HepG2 (cell line): Measurements from ENCODE around the gene KLHL30. TPM values are rescaled to one million over a fixed set of nuclear protein-coding genes. Genes with fewer than 3 reads are reported as not detected.

Experiments used
- ATAC-seq: fragments of 200-7000 bp; cut with Tn5 transposase; 3 replicates; pipeline ENCODE4 v1.9.1; 2020; ENCODE audit warnings: mild to moderate bottlenecking, moderate library complexity
- BruUV-seq: library from RNA; stranded (reverse); fragments of 400-500 nt; replicated peaks from 2 replicates; lab custom pipeline; 2021; lab: Mats Ljungman, UMichigan
- CTCF ChIA-PET: fragments of 300-600 bp; formaldehyde crosslinking; extraction: SDS; loops from one replicate; lab custom pipeline; 2021; ENCODE audit warnings: low total read pairs, inconsistent platforms, low intra/inter-chr PET ratio; lab: Yijun Ruan, JAX
- POLR2A ChIA-PET: fragments of 350-600 bp; sonication (Branson Sonifier 250); formaldehyde crosslinking; loops from one replicate; lab custom pipeline; 2020; ENCODE audit warnings: antibody characterized with exemption, inconsistent platforms; lab: Yijun Ruan, JAX
- DNase-seq: peaks from one replicate; pipeline ENCODE4 v3.0.0-alpha.2; 2015; ENCODE audit warnings: low spot score
- FAIRE-seq: peaks from 3 replicates; lab custom pipeline; 2011; peaks lifted over from hg19 to GRCh38; lab: Jason Lieb, UNC
- H2AFZ ChIP-seq: one replicate; pipeline ENCODE4 v1.6.1; 2011; ENCODE audit warnings: low read length, inconsistent platforms
- H3K27ac ChIP-seq: fragments of 300-600 bp; 3 replicates; pipeline ENCODE4 v1.8.0; 2011; ENCODE audit warnings: mixed run types, mild to moderate bottlenecking, mixed read lengths, low read length, inconsistent platforms; ENCODE audit not compliant: insufficient read depth; ENCODE audit errors: extremely low read length
- H3K27me3 ChIP-seq, 2 experiments: fragments of 200-600 bp in 1 of 2; 2 replicates in 1 of 2; 3 replicates in 1 of 2; pipeline versions ENCODE4 v1.6.0 to v1.8.0; 2011; ENCODE audit warnings: low read length in 2 of 2, mild to moderate bottlenecking in 2 of 2, moderate library complexity in 2 of 2, inconsistent platforms in 1 of 2; ENCODE audit not compliant: insufficient read depth in 2 of 2, control insufficient read depth in 1 of 2
- H3K36me3 ChIP-seq, 2 experiments: fragments of 200-600 bp in 1 of 2; replicated peaks in 1 of 2; 2 replicates in 1 of 2; 3 replicates in 1 of 2; pipeline versions ENCODE4 v1.5.1 to v1.8.0; 2011; ENCODE audit warnings: low read length in 2 of 2, inconsistent platforms in 1 of 2; ENCODE audit not compliant: insufficient read depth in 2 of 2, control insufficient read depth in 1 of 2
- H3K4me1 ChIP-seq: 2 replicates; pipeline ENCODE4 v1.5.1; 2012; ENCODE audit warnings: low read length, inconsistent platforms; ENCODE audit not compliant: insufficient read depth
- H3K4me2 ChIP-seq: 2 replicates; pipeline ENCODE4 v1.6.0; 2011; ENCODE audit warnings: low read depth, low read length, inconsistent platforms
- H3K4me3 ChIP-seq, 3 experiments: fragments of 200-600 bp in 1 of 3; sonication (generic), shearing (Covaris generic) in 1 of 3; replicated peaks in 1 of 3; 2 replicates each; pipeline ENCODE4 v1.5.1; 2011 to 2016; ENCODE audit warnings: low read length in 3 of 3, inconsistent platforms in 2 of 3, low read depth in 2 of 3, mild to moderate bottlenecking in 2 of 3, control low read depth in 1 of 3, mixed read lengths in 1 of 3; ENCODE audit not compliant: insufficient read depth in 1 of 3
- H3K79me2 ChIP-seq: one replicate; pipeline ENCODE4 v1.6.1; 2011; ENCODE audit warnings: low read length, inconsistent platforms; ENCODE audit not compliant: insufficient read depth
- H3K9ac ChIP-seq: 2 replicates; pipeline ENCODE4 v1.6.0; 2011; ENCODE audit warnings: mild to moderate bottlenecking, low read depth, low read length, inconsistent platforms; ENCODE audit not compliant: insufficient read depth
- H3K9me3 ChIP-seq: 2 replicates; pipeline ENCODE4 v1.5.1; 2012; ENCODE audit warnings: mild to moderate bottlenecking, low read length
- H4K20me1 ChIP-seq: 2 replicates; pipeline ENCODE4 v1.6.0; 2011; ENCODE audit warnings: inconsistent platforms, mild to moderate bottlenecking, low read length, moderate library complexity; ENCODE audit not compliant: insufficient read depth
- ATF4 ChIP-seq, 2 experiments: fragments of 450-650 bp in 1 of 2; sonication (generic) in 1 of 2; formaldehyde crosslinking; IDR thresholded peaks; 2 replicates each; pipeline versions ENCODE4 v1.5.0 to v1.8.0; 2020 to 2022; ENCODE audit warnings: mild to moderate bottlenecking in 1 of 2, missing genetic modification reagents in 1 of 2
- HNF4G ChIP-seq, 2 experiments: sonication (generic) in 1 of 2; formaldehyde crosslinking in 1 of 2; IDR thresholded peaks; 2 replicates each; pipeline versions ENCODE4 v1.4.0 to v1.6.1; 2011 to 2020; ENCODE audit warnings: borderline replicate concordance in 2 of 2, low read depth in 2 of 2, mild to moderate bottlenecking in 2 of 2, low read length in 1 of 2, missing genetic modification reagents in 1 of 2, moderate library complexity in 1 of 2
- REXO4 ChIP-seq: sonication (generic); formaldehyde crosslinking; IDR thresholded peaks from 2 replicates; pipeline ENCODE4 v1.8.0; 2022; ENCODE audit warnings: missing genetic modification reagents, mild to moderate bottlenecking, borderline replicate concordance
- ZNF18 ChIP-seq: sonication (generic); formaldehyde crosslinking; IDR thresholded peaks from 2 replicates; pipeline ENCODE4 v1.8.0; 2022; ENCODE audit warnings: mild to moderate bottlenecking, missing genetic modification reagents; ENCODE audit not compliant: insufficient replicate concordance
- ZNF562 ChIP-seq: sonication (generic); formaldehyde crosslinking; IDR thresholded peaks from 2 replicates; pipeline ENCODE4 v1.8.0; 2022; ENCODE audit warnings: missing genetic modification reagents, borderline replicate concordance
- WGBS: methylation state at CpG from one replicate; pipeline ENCODE4 v1.1.6; 2017; ENCODE audit warnings: low lambda C conversion rate; 5-methylcytosine and 5-hydroxymethylcytosine counted together
- in situ Hi-C: cut with HindIII; loops from 2 replicates; pipeline ENCODE4 v1.10.0; 2017; ENCODE audit warnings: low pct_unique_long_range_greater_than_20kb; ENCODE audit not compliant: extremely low pct_ligation_motif_present
- intact Hi-C: fragments of 100-400 bp; cut with micrococcal nuclease; formaldehyde crosslinking; loops from one replicate; pipeline ENCODE4 v1.10.0; 2022; ENCODE audit not compliant: unreplicated experiment
- polyA plus RNA-seq, 8 experiments: library from polyadenylated mRNA; depleted of rRNA in 3 of 8; stranded (reverse) in 7 of 8; unstranded in 1 of 8; fragments of >200 nt; fragmentation: Illumina TruSeq in 4 of 8; extraction: Trizol in 4 of 8; gene quantifications; 2 replicates each; pipeline versions ENCODE4 v1.2.1 to v1.2.3, GENCODE V29; 2011 to 2016; ENCODE audit warnings: low read depth in 4 of 8, missing spikeins in 1 of 8, mixed read lengths in 1 of 8; ENCODE audit not compliant: insufficient read depth in 1 of 8
- total RNA-seq, 5 experiments: library from RNA; depleted of rRNA; stranded (reverse); fragments of >200 nt; fragmentation: Illumina TruSeq; extraction: Trizol; gene quantifications; 2 replicates each; pipeline ENCODE4 v1.2.3, GENCODE V29; 2016; ENCODE audit warnings: low read depth in 1 of 5

Gene KLHL30
- total and polyA plus RNA-seq, 2 of the 13 experiments (the other 11 are each of a cell fraction or from before 2014, with no cell fraction given), result 0.05 TPM; not detected in 1

GRCh38 chr2:238154570-238154969, 16.1 kb downstream of the KLHL30 start:
- FAIRE-seq, result no peak
- H3K27ac ChIP-seq, result no peak overlapping the region

More at GRCh38 chr2:238154570-238154969, 16.1 kb downstream of the KLHL30 start:
- DNase-seq, result no peak
- H3K4me2 ChIP-seq, result no peak overlapping the region
- peaks cover 29 to 66% of the 10 kb centered on the region in 2 experiments for H3K27me3 ChIP-seq
- H3K79me2 ChIP-seq, result no peaks in the 10 kb centered on the region
- in situ Hi-C loops, result no loop called here
- H3K36me3 ChIP-seq, result no peaks in the 10 kb centered on the region
- H3K4me1 ChIP-seq, result peaks cover 26% of the 10 kb centered on the region
- H4K20me1 ChIP-seq, result no peaks in the 10 kb centered on the region
- no peak for ATAC-seq
- TF ChIP-seq ZNF562 (no peak), ZNF18 (CRISPR knock-in tag) (no peak), ATF4 (CRISPR knock-in tag; IDR thresholded peaks at IDR 0.05) (no peak), HNF4G (IDR thresholded peaks at IDR 0.05; ENCODE audit: borderline replicate concordance, low read depth, low read length) (no peak), HNF4G (CRISPR knock-in tag; IDR thresholded peaks at IDR 0.05; ENCODE audit: borderline replicate concordance, low read depth) (no peak), REXO4 (CRISPR knock-in tag) (no peak)
- intact Hi-C loops, result no loop called here
- BruUV-seq, result no TSS peak
- H2AFZ ChIP-seq, result no peak overlapping the region
- H3K9me3 ChIP-seq, result no peaks in the 10 kb centered on the region
- POLR2A ChIA-PET, result no interaction called here
- no peak overlapping the region for H3K9ac ChIP-seq
- H3K4me3 ChIP-seq, result no peak overlapping the region
- CTCF ChIA-PET, result no interaction called here
- 46% methylated on average over 10 of the region's 10 CpGs for WGBS
